K562 (cell line): ENCODE results near the gene ZNF316. TPM values are rescaled to one million over a fixed set of nuclear protein-coding genes. Genes with fewer than 3 reads are reported as not detected.

Source experiments
- ATF2 ChIP-seq: sonication (generic); formaldehyde crosslinking; IDR thresholded peaks from 2 replicates; pipeline ENCODE4 v1.8.1; 2022; ENCODE audit warnings: missing genetic modification reagents
- CHD1 ChIP-seq: fragments of 200-600 bp; sonication (generic); IDR thresholded peaks from one replicate; pipeline ENCODE4 v1.6.1; 2012; ENCODE audit warnings: mild to moderate bottlenecking, moderate library complexity, low read length, inconsistent platforms
- HNRNPK ChIP-seq: fragments of 200-400 bp; formaldehyde crosslinking; IDR thresholded peaks from one replicate; pipeline ENCODE4 v1.6.1; 2018; ENCODE audit warnings: mild to moderate bottlenecking, low read depth, low read length; ENCODE audit not compliant: poor library complexity, severe bottlenecking
- MAFK ChIP-seq: IDR thresholded peaks from 2 replicates; pipeline ENCODE4 v1.6.1; 2011; ENCODE audit warnings: low read length, improper control_type of control experiment
- MIER1 ChIP-seq: fragments of 450-650 bp; IDR thresholded peaks from 2 replicates; pipeline ENCODE4 v1.6.1; 2016; ENCODE audit warnings: antibody characterized with exemption, mild to moderate bottlenecking, low read depth
- MTA2 ChIP-seq: fragments of 450-650 bp; IDR thresholded peaks from 2 replicates; pipeline ENCODE4 v1.6.1; 2016; ENCODE audit warnings: low read depth
- NBN ChIP-seq: fragments of 450-650 bp; IDR thresholded peaks from 2 replicates; pipeline ENCODE4 v1.6.1; 2016; ENCODE audit warnings: low read depth, mild to moderate bottlenecking
- NFIX ChIP-seq: fragments of 250-450 bp; sonication (Bioruptor Pico); IDR thresholded peaks from 2 replicates; pipeline ENCODE4 v1.4.0; 2020; ENCODE audit warnings: low read depth, mild to moderate bottlenecking, moderate library complexity
- NKRF ChIP-seq: fragments of 450-650 bp; IDR thresholded peaks from 2 replicates; pipeline ENCODE4 v1.6.1; 2016; ENCODE audit warnings: borderline replicate concordance
- PTBP1 ChIP-seq: fragments of 200-400 bp; formaldehyde crosslinking; IDR thresholded peaks from 2 replicates; pipeline ENCODE4 v1.6.1; 2017; ENCODE audit warnings: low read depth, low read length
- RBM25 ChIP-seq: fragments of 200-400 bp; formaldehyde crosslinking; IDR thresholded peaks from 2 replicates; pipeline ENCODE4 v1.6.1; 2018; ENCODE audit warnings: low read length, low read depth, moderate library complexity; ENCODE audit not compliant: severe bottlenecking
- SAFB2 ChIP-seq: fragments of 200-400 bp; formaldehyde crosslinking; IDR thresholded peaks from 2 replicates; pipeline ENCODE4 v1.6.1; 2018; ENCODE audit warnings: borderline replicate concordance, low read length, low read depth, moderate library complexity; ENCODE audit not compliant: severe bottlenecking
- SLC30A9 ChIP-seq: fragments of 250-450 bp; sonication (Bioruptor Pico); IDR thresholded peaks from 2 replicates; pipeline ENCODE4 v1.8.0; 2022; ENCODE audit warnings: mild to moderate bottlenecking, moderate library complexity
- SMARCA5 ChIP-seq: fragments of 450-650 bp; IDR thresholded peaks from 2 replicates; pipeline ENCODE4 v1.6.1; 2016
- SREBF2 ChIP-seq: sonication (generic); formaldehyde crosslinking; IDR thresholded peaks from 2 replicates; pipeline ENCODE4 v1.4.0; 2020; ENCODE audit warnings: mild to moderate bottlenecking, missing genetic modification reagents
- STAT6 ChIP-seq: sonication (generic); formaldehyde crosslinking; IDR thresholded peaks from 2 replicates; pipeline ENCODE4 v1.8.1; 2023; ENCODE audit warnings: mild to moderate bottlenecking, missing genetic modification reagents
- ZMIZ1 ChIP-seq, 2 experiments: fragments of 150-350 bp in 1 of 2; IDR thresholded peaks; 2 replicates each; pipeline ENCODE4 v1.6.1; 2012 to 2016; ENCODE audit warnings: low read depth in 2 of 2, low read length in 2 of 2, mild to moderate bottlenecking in 1 of 2, moderate library complexity in 1 of 2
- ZNF24 ChIP-seq: fragments of 450-650 bp; IDR thresholded peaks from 2 replicates; pipeline ENCODE4 v1.6.1; 2016
- ZNF778 ChIP-seq: fragments of 450-650 bp; formaldehyde crosslinking; IDR thresholded peaks from 2 replicates; pipeline ENCODE4 v1.4.0; 2020; ENCODE audit warnings: mild to moderate bottlenecking, moderate library complexity
- polyA plus RNA-seq, 8 experiments: library from polyadenylated mRNA; depleted of rRNA in 4 of 8; stranded (reverse) in 5 of 8; unstranded in 3 of 8; fragments of >200 nt; fragmentation: Nextera tagmentation in 2 of 8; fragmentation: Illumina TruSeq in 1 of 8; extraction: Ambion mirVana in 2 of 8; extraction: Trizol in 1 of 8; gene quantifications; 2 replicates each; pipeline versions ENCODE4 v1.2.1 to v1.2.3, GENCODE V29; 2011 to 2014; ENCODE audit warnings: inconsistent platforms in 1 of 8, missing spikeins in 1 of 8
- total RNA-seq, 7 experiments: library from RNA; depleted of rRNA in 6 of 7; stranded (reverse); fragments of >200 nt in 6 of 7; fragmentation: Illumina TruSeq in 2 of 7; extraction: Trizol in 2 of 7; gene quantifications; 2 replicates each; pipeline versions ENCODE4 v1.2.1 to v1.2.3, GENCODE V29; 2011 to 2021; ENCODE audit warnings: low replicate concordance in 1 of 7

The ZNF316 gene
- total and polyA plus RNA-seq, 9 of the 15 experiments (the other 6 are each of a cell fraction or from before 2014, with no cell fraction given) = 0.10 to 34.0 (median 8.6) TPM

- TF ChIP-seq ZMIZ1 (IDR thresholded peaks at IDR 0.05; ENCODE audit: low read depth in 2 of 2, low read length in 2 of 2) = peak in 1 of 2 experiments; percentile 28; a peak in 1 of 4 replicates
- TF ChIP-seq RBM25 = no peak
- 0 out of 2 replicates have a peak, but pooled peaks have one; percentile 22 for TF ChIP-seq NBN
- TF ChIP-seq CHD1 = peak; percentile 48
- no peak for TF ChIP-seq STAT6 (CRISPR knock-in tag)
- TF ChIP-seq SMARCA5 = no peak
- no peak for TF ChIP-seq SREBF2 (CRISPR knock-in tag)
- no peak for TF ChIP-seq ZNF24
- TF ChIP-seq MAFK = no peak
- no peak for TF ChIP-seq ZNF778
- TF ChIP-seq SLC30A9 (CRISPR knock-in tag) = no peak
- TF ChIP-seq NKRF = peak; percentile 40; the same call in 1 of the 2 replicates
- no peak for TF ChIP-seq SAFB2
- no peak for TF ChIP-seq NFIX (CRISPR knock-in tag)
- TF ChIP-seq PTBP1 = no peak
- TF ChIP-seq MIER1 = no peak
- TF ChIP-seq ATF2 (CRISPR knock-in tag) = no peak
- no peak for TF ChIP-seq HNRNPK
- TF ChIP-seq MTA2 = no peak
These were observed 569 bp downstream of the ZNF316 start (continued) for GRCh38 chr7:6637544-6638229.
